ENCODE data around the gene CACHD1. TPM values are rescaled to one million over a fixed set of nuclear protein-coding genes. Genes with fewer than 3 reads are reported as not detected.

CACHD1 gene
- total and polyA plus RNA-seq, 2 of the 4 experiments (the other 2 are of a cell fraction) = 2.9 to 5.9 TPM

DNA sequence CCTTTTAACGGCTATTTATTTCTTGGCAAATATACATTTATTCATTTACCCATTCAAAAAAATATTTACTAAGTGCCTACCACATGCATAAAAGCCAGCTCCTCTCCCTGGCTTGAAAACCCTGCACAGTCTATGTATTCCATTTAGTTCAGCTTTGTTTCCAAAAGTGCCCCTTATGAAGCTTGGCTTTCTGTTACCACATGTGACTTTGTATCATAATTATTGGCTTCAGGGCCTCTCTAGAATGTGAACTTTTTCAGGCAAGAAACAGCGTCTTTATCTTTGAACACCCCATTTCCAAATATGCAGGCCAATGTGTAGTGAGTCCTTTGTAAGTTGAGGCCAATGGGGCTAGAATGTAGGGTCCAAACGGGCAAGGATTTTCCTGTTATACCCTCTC, 69.4 kb downstream of the CACHD1 start:
- in situ Hi-C loops (cut with MboI; ENCODE audit: low sequenced_read_pairs) (no loop called here), intact Hi-C loops (cut with micrococcal nuclease) (no loop called here), dilution Hi-C loops (cut with HindIII; ENCODE audit: low sequenced_read_pairs, unreplicated experiment) (no loop called here)
- TF ChIP-seq SMC3 (IDR thresholded peaks at IDR 0.05; ENCODE audit: low read depth, low read length) = no peak
- TF ChIP-seq MAFK (IDR thresholded peaks at IDR 0.05; ENCODE audit: low read depth, low read length) = no peak
- no peak for TF ChIP-seq CTCF (conservative IDR thresholded peaks at IDR 0.05; ENCODE audit: low read depth, low read length)
- TF ChIP-seq, protein P1, sequence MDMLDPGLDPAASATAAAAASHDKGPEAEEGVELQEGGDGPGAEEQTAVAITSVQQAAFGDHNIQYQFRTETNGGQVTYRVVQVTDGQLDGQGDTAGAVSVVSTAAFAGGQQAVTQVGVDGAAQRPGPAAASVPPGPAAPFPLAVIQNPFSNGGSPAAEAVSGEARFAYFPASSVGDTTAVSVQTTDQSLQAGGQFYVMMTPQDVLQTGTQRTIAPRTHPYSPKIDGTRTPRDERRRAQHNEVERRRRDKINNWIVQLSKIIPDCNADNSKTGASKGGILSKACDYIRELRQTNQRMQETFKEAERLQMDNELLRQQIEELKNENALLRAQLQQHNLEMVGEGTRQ (IDR thresholded peaks at IDR 0.05; ENCODE audit: low read depth, low read length) = no peak
- no peak for TF ChIP-seq NFE2L2 (IDR thresholded peaks at IDR 0.05; ENCODE audit: low read depth, low read length)
- no peak for TF ChIP-seq CHD1 (IDR thresholded peaks at IDR 0.05; ENCODE audit: low read depth, low read length)
- TF ChIP-seq RFX5 (IDR thresholded peaks at IDR 0.05; ENCODE audit: low read depth, low read length) = no peak
- TF ChIP-seq RCOR1 (IDR thresholded peaks at IDR 0.05; ENCODE audit: insufficient replicate concordance, low read length) = no peak
- TF ChIP-seq, protein P2, sequence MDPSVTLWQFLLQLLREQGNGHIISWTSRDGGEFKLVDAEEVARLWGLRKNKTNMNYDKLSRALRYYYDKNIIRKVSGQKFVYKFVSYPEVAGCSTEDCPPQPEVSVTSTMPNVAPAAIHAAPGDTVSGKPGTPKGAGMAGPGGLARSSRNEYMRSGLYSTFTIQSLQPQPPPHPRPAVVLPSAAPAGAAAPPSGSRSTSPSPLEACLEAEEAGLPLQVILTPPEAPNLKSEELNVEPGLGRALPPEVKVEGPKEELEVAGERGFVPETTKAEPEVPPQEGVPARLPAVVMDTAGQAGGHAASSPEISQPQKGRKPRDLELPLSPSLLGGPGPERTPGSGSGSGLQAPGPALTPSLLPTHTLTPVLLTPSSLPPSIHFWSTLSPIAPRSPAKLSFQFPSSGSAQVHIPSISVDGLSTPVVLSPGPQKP (IDR thresholded peaks at IDR 0.05; ENCODE audit: borderline replicate concordance, low read depth, low read length) = no peak
- TF ChIP-seq MXI1 (IDR thresholded peaks at IDR 0.05; ENCODE audit: borderline replicate concordance, low read depth, low read length) = no peak
- no peak for TF ChIP-seq FOS (IDR thresholded peaks at IDR 0.05; ENCODE audit: low read depth, low read length)
- no peak for TF ChIP-seq BHLHE40 (IDR thresholded peaks at IDR 0.05; ENCODE audit: low read depth, low read length)
- no peak for TF ChIP-seq RAD21 (IDR thresholded peaks at IDR 0.05; ENCODE audit: low read length)
- no peak for TF ChIP-seq POLR2A (IDR thresholded peaks at IDR 0.05; ENCODE audit: low read depth, low read length)
- no peak for TF ChIP-seq MAZ (IDR thresholded peaks at IDR 0.05; ENCODE audit: borderline replicate concordance, low read depth, low read length)
- TF ChIP-seq CEBPB (IDR thresholded peaks at IDR 0.05; ENCODE audit: low read depth, low read length) = no peak
- ChIA-PET CTCF (no interaction called here), POLR2A (ENCODE audit: unreplicated experiment) (no interaction called here)
- H3K4me2 ChIP-seq (ENCODE audit: low read depth, low read length) = no peak overlapping the region
- H2AFZ ChIP-seq (replicated peaks; ENCODE audit: low read length, poor library complexity) = no peak overlapping the region
- no TSS peak for BruUV-seq (replicated peaks)
- no peak overlapping the region for H2BK5ac ChIP-seq (ENCODE audit: low read depth, low read length, poor library complexity, severe bottlenecking)
- H3K27ac ChIP-seq (ENCODE audit: insufficient read depth, low read length) = no peak overlapping the region
- H3K9me1 ChIP-seq (ENCODE audit: insufficient read depth, low read length) = 0 out of 2 replicates have a peak, but pooled peaks cover 3% of the 10 kb centered on the region
- H4K8ac ChIP-seq (ENCODE audit: low read depth in 2 of 2, low read length in 2 of 2) = no peak overlapping the region
- peaks cover 6% of the 10 kb centered on the region for H3K4me1 ChIP-seq (ENCODE audit: control insufficient read depth, insufficient read depth, low read length)
- ATAC-seq (ENCODE audit: low read depth) (no peak), DNase-seq (no peak)
- no peaks in the 10 kb centered on the region for H4K20me1 ChIP-seq (ENCODE audit: insufficient read depth, low read length)
- H4K91ac ChIP-seq (ENCODE audit: insufficient read depth, low read depth, low read length) = no peak overlapping the region
- no peaks in the 10 kb centered on the region for H3K36me3 ChIP-seq (ENCODE audit: control insufficient read depth, insufficient read depth, low read length)
- H3K56ac ChIP-seq (ENCODE audit: extremely low read depth, insufficient read depth, low read length) = no peak overlapping the region
- H3K9me3 ChIP-seq (ENCODE audit: control insufficient read depth, insufficient read depth, low read length) = no peaks in the 10 kb centered on the region
- H3K18ac ChIP-seq (ENCODE audit: low read depth, low read length) = no peak overlapping the region
- no peak overlapping the region for H3K4ac ChIP-seq (ENCODE audit: low read depth, low read length)
- H3K23ac ChIP-seq (ENCODE audit: low read depth, low read length) = no peak overlapping the region
- H2BK20ac ChIP-seq (ENCODE audit: low read depth, low read length) = no peak overlapping the region
- no peak overlapping the region for H3K4me3 ChIP-seq (ENCODE audit: insufficient read depth, low read depth, low read length)
- H2BK120ac ChIP-seq (ENCODE audit: low read depth, low read length) = no peak overlapping the region
- H2BK15ac ChIP-seq (ENCODE audit: low read depth, low read length) = no peak overlapping the region; the same call in 2 of the 3 replicates
- no peak overlapping the region for H2AK9ac ChIP-seq (replicated peaks; ENCODE audit: low read depth, low read length, poor library complexity)
- no peak overlapping the region for H4K5ac ChIP-seq (ENCODE audit: low read depth, low read length)
- H3K9ac ChIP-seq (ENCODE audit: low read depth, low read length) = no peak overlapping the region
- H3K27me3 ChIP-seq (ENCODE audit: control insufficient read depth, insufficient read depth, low read length) = no peaks in the 10 kb centered on the region
- no peak overlapping the region for H3K14ac ChIP-seq (replicated peaks; ENCODE audit: low read depth, low read length)
- WGBS, 2 experiments (ENCODE audit: extremely low coverage in 2 of 2, insufficient read length in 1 of 2) = 100% methylated on average over 1 of the region's 3 CpGs; no CpG with 5 or more reads in 1 of the 2 experiments
- H3K79me1 ChIP-seq (ENCODE audit: low read depth in 1 of 2, low read length in 2 of 2) = 0 out of 4 replicates have a peak, but pooled peaks cover 0 to 3% of the 10 kb centered on the region in 2 experiments
- H2AK5ac ChIP-seq (ENCODE audit: low read depth, low read length) = no peak overlapping the region
